Natural killer cell (primary cell): Measurements from ENCODE around the gene MARCHF6. TPM values are rescaled to one million over a fixed set of nuclear protein-coding genes. Genes with fewer than 3 reads are reported as not detected.
"Not testable (repeated sequence)": the region's sequence is repeated elsewhere in the genome, so short reads cannot be mapped to it uniquely, and the experiment has no call there.

Experiments used
- ATAC-seq, 3 donors: fragments of 150-1000 bp in 2 of 3; fragments of 200-7000 bp in 1 of 3; cut with Tn5 transposase; 1 replicate in 1 of 3; 2 replicates in 2 of 3; pipeline ENCODE4 v1.10.0; 2021; ENCODE audit warnings: mild to moderate bottlenecking in 2 of 3, moderate library complexity in 2 of 3
- DNase-seq, 2 donors: peaks; one replicate each; pipeline versions ENCODE4 v3.0.0 to v3.0.0-alpha.2; 2013 to 2021; ENCODE audit warnings: mixed read lengths in 1 of 2
- H3K27ac ChIP-seq: one replicate; pipeline ENCODE4 v1.5.1; 2013; ENCODE audit warnings: mild to moderate bottlenecking, low read length
- H3K27me3 ChIP-seq: one replicate; pipeline ENCODE4 v1.6.1; 2013; ENCODE audit warnings: low read length; ENCODE audit not compliant: control insufficient read depth, insufficient read depth
- H3K36me3 ChIP-seq: one replicate; pipeline ENCODE4 v1.6.1; 2013; ENCODE audit warnings: low read length; ENCODE audit not compliant: control insufficient read depth, insufficient read depth
- H3K4me1 ChIP-seq: one replicate; pipeline ENCODE4 v1.6.1; 2013; ENCODE audit warnings: low read length; ENCODE audit not compliant: control insufficient read depth, insufficient read depth
- H3K4me3 ChIP-seq: one replicate; pipeline ENCODE4 v1.5.1; 2013; ENCODE audit warnings: low read length
- H3K9me3 ChIP-seq: one replicate; pipeline ENCODE4 v1.6.1; 2013; ENCODE audit warnings: low read length; ENCODE audit not compliant: control insufficient read depth, insufficient read depth
- H3K27ac Mint-ChIP-seq, 2 donors: one replicate each; pipeline ENCODE4 v1.8.0; 2022; ENCODE audit warnings: mild to moderate bottlenecking in 2 of 2, mixed read lengths in 2 of 2, moderate library complexity in 1 of 2
- H3K27me3 Mint-ChIP-seq, 2 donors: one replicate each; pipeline ENCODE4 v1.8.0; 2022; ENCODE audit warnings: low read depth in 2 of 2, mixed read lengths in 2 of 2
- H3K36me3 Mint-ChIP-seq: one replicate; pipeline ENCODE4 v1.8.0; 2022; ENCODE audit warnings: mixed read lengths
- H3K4me1 Mint-ChIP-seq, 2 donors: one replicate each; pipeline ENCODE4 v1.8.0; 2022; ENCODE audit warnings: mixed read lengths in 2 of 2
- H3K4me3 Mint-ChIP-seq: one replicate; pipeline ENCODE4 v1.8.0; 2022; ENCODE audit warnings: mild to moderate bottlenecking, moderate library complexity, mixed read lengths
- H3K9me3 Mint-ChIP-seq, 2 donors: one replicate each; pipeline ENCODE4 v1.8.0; 2022; ENCODE audit warnings: mixed read lengths in 2 of 2
- CTCF ChIP-seq: fragments of 200-600 bp; IDR thresholded peaks from one replicate; pipeline ENCODE4 v1.8.0; 2022; ENCODE audit warnings: antibody characterized with exemption
- WGBS: methylation state at CpG from one replicate; pipeline ENCODE4 v1.1.7; 2013; ENCODE audit warnings: missing lambda C conversion rate; ENCODE audit not compliant: insufficient coverage; 5-methylcytosine and 5-hydroxymethylcytosine counted together
- intact Hi-C: fragments of 100-400 bp; cut with micrococcal nuclease; formaldehyde crosslinking; loops from one replicate; pipeline ENCODE4 v1.14.2; 2022
- total RNA-seq, 4 donors: library from RNA; stranded (reverse); fragments of 120-200 nt in 1 of 4; gene quantifications; one replicate each; pipeline versions ENCODE4 v1.2.3 to v1.2.4, GENCODE V29; 2013 to 2022

MARCHF6 gene
- total RNA-seq, 3 donors from 2014 or later (not counting 1 experiment from before 2014, with no cell fraction given), result 160 to 173 (median 164) TPM

- DNase-seq (no peak), ATAC-seq (no peak)
- no peaks in the 10 kb centered on the region for H3K27me3 ChIP-seq
- Mint-ChIP-seq H3K27ac (no peak overlapping the region), H3K4me1 (no peaks in the 10 kb centered on the region), H3K36me3 (no peaks in the 10 kb centered on the region), H3K27me3 (no peaks in the 10 kb centered on the region), H3K4me3 (no peak overlapping the region), H3K9me3 (no peaks in the 10 kb centered on the region)
- H3K36me3 ChIP-seq, result no peaks in the 10 kb centered on the region
- 92% methylated on average over 4 of the region's 4 CpGs for WGBS
- H3K9me3 ChIP-seq, result no peaks in the 10 kb centered on the region
- intact Hi-C loops, result no loop called here
- no peak overlapping the region for H3K4me3 ChIP-seq
- TF ChIP-seq CTCF, result no peak
- no peaks in the 10 kb centered on the region for H3K4me1 ChIP-seq
- H3K27ac ChIP-seq, result no peak overlapping the region
Measured at GRCh38 chr5:10343486-10343885, 10.0 kb upstream of the MARCHF6 start.

GRCh38 chr5:10344461-10345106 lies 8.9 kb upstream of the MARCHF6 start:
- ATAC-seq, H3K4me3 Mint-ChIP-seq, H3K27me3 Mint-ChIP-seq, DNase-seq, intact Hi-C loops, H3K27ac ChIP-seq, H3K4me3 ChIP-seq, H3K36me3 Mint-ChIP-seq, H3K36me3 ChIP-seq, H3K4me1 Mint-ChIP-seq, H3K9me3 ChIP-seq, H3K4me1 ChIP-seq, H3K27me3 ChIP-seq, H3K27ac Mint-ChIP-seq, H3K9me3 Mint-ChIP-seq: not testable (repeated sequence)
- WGBS, result 100% methylated on average over 2 of the region's 5 CpGs

- no peaks in the 10 kb centered on the region for H3K36me3 ChIP-seq
- H3K36me3 Mint-ChIP-seq, result no peaks in the 10 kb centered on the region
- peaks cover 0 to 10% of the 10 kb centered on the region in 2 donors for H3K4me1 Mint-ChIP-seq
- H3K4me3 ChIP-seq, result no peak overlapping the region
- no peak overlapping the region for H3K27ac ChIP-seq
- H3K9me3 ChIP-seq, result no peaks in the 10 kb centered on the region
- no peak overlapping the region for H3K4me3 Mint-ChIP-seq
- H3K27me3 ChIP-seq, result no peaks in the 10 kb centered on the region
- H3K27me3 Mint-ChIP-seq, result no peaks in the 10 kb centered on the region
- TF ChIP-seq CTCF, result no peak
- H3K9me3 Mint-ChIP-seq, result no peaks in the 10 kb centered on the region
- DNase-seq (no peak), ATAC-seq (no peak)
- no peak overlapping the region for H3K27ac Mint-ChIP-seq
- intact Hi-C loops, result no loop called here
- H3K4me1 ChIP-seq, result peaks cover 8% of the 10 kb centered on the region
- WGBS, result 100% methylated on average over 2 of the region's 2 CpGs
Measured at GRCh38 chr5:10348258-10348657, 5.2 kb upstream of the MARCHF6 start.

GRCh38 chr5:10351199-10351905 lies 2.1 kb upstream of the MARCHF6 start:
- Mint-ChIP-seq H3K9me3 (no peaks in the 10 kb centered on the region), H3K36me3 (peaks cover 7% of the 10 kb centered on the region), H3K27ac (peak overlapping the region; percentile 97 to 98), H3K4me3 (no peak overlapping the region), H3K4me1 (peaks cover 19 to 28% of the 10 kb centered on the region in 2 donors), H3K27me3 (no peaks in the 10 kb centered on the region)
- WGBS, result 96% methylated on average over 6 of the region's 6 CpGs
- peaks cover 8% of the 10 kb centered on the region for H3K4me1 ChIP-seq
- intact Hi-C loops, result loop anchor here (5.0 kb wide), 1 partner anchor 91 kb away; the partner anchor contains the start of gene ROPN1L
- no peak overlapping the region for H3K27ac ChIP-seq
- no peaks in the 10 kb centered on the region for H3K9me3 ChIP-seq
- H3K27me3 ChIP-seq, result no peaks in the 10 kb centered on the region
- no peaks in the 10 kb centered on the region for H3K36me3 ChIP-seq
- DNase-seq (no peak), ATAC-seq (no peak)
- no peak for TF ChIP-seq CTCF
- H3K4me3 ChIP-seq, result no peak overlapping the region
